Tibial nerve (tissue), 4 donors: ENCODE data around the gene REC114.
"Not testable (repeated sequence)": the region's sequence is repeated elsewhere in the genome, so short reads cannot be mapped to it uniquely, and the experiment has no call there.

ENCODE experiments used
- CTCF ChIP-seq, 5 experiments: fragments of 200-600 bp in 3 of 5; fragments of 450-650 bp in 2 of 5; sonication (generic) in 3 of 5; IDR thresholded peaks; one replicate each; pipeline ENCODE4 v1.5.1; 2016 to 2019; ENCODE audit warnings: antibody characterized with exemption in 5 of 5, mild to moderate bottlenecking in 3 of 5, moderate library complexity in 2 of 5
- EP300 ChIP-seq, 2 donors: sonication (generic); formaldehyde crosslinking; IDR thresholded peaks; one replicate each; pipeline ENCODE4 v1.6.1; 2017; ENCODE audit warnings: antibody characterized with exemption in 2 of 2, mild to moderate bottlenecking in 1 of 2
- POLR2A ChIP-seq, 2 donors: fragments of 450-650 bp; IDR thresholded peaks; one replicate each; pipeline ENCODE4 v1.6.1; 2017; ENCODE audit warnings: antibody characterized with exemption in 2 of 2, mild to moderate bottlenecking in 2 of 2, moderate library complexity in 2 of 2

- not testable (repeated sequence) for TF ChIP-seq CTCF, POLR2A, EP300 (IDR thresholded peaks at IDR 0.05)
Observed at GRCh38 chr15:73447471-73447870, 4.5 kb downstream of the REC114 start.
